OCI-LY3 (cell line): ENCODE measurements around the gene SERINC1.

Source experiments
- H2AFZ ChIP-seq: fragments of 200-600, 300-600 bp; shearing (Covaris generic); 2 replicates; pipeline ENCODE4 v1.6.0; 2014; ENCODE audit warnings: antibody characterized with exemption, low read depth, low read length
- H3K27ac ChIP-seq: fragments of 200-600, 300-600 bp; sonication (generic); 2 replicates; pipeline ENCODE4 v1.5.1; 2014; ENCODE audit warnings: mild to moderate bottlenecking, low read length, moderate library complexity, mixed read lengths
- H3K27me3 ChIP-seq: fragments of 200-600, 300-600 bp; sonication (generic); 2 replicates; pipeline ENCODE4 v1.6.1; 2014; ENCODE audit warnings: low read depth, low read length, mixed read lengths
- H3K36me3 ChIP-seq: fragments of 200-600, 300-600 bp; sonication (generic); replicated peaks from 2 replicates; pipeline ENCODE3; 2014; ENCODE audit warnings: low read depth, low read length, mixed read lengths
- H3K4me1 ChIP-seq: fragments of 300-600, 200-600 bp; sonication (generic); 2 replicates; pipeline ENCODE4 v1.6.1; 2014; ENCODE audit warnings: low read length, mixed read lengths
- H3K4me2 ChIP-seq: fragments of 200-600, 300-600 bp; sonication (generic); 2 replicates; pipeline ENCODE4 v1.6.1; 2014; ENCODE audit warnings: low read length, mixed read lengths
- H3K4me3 ChIP-seq: fragments of 300-600, 200-600 bp; sonication (generic); 2 replicates; pipeline ENCODE4 v1.5.1; 2014; ENCODE audit warnings: antibody characterized with exemption, mild to moderate bottlenecking, low read length, moderate library complexity
- H3K79me2 ChIP-seq: fragments of 300-600, 200-600 bp; shearing (Covaris generic); 2 replicates; pipeline ENCODE4 v1.6.1; 2014; ENCODE audit warnings: mild to moderate bottlenecking, low read length, mixed read lengths
- H3K9ac ChIP-seq: fragments of 300-600, 200-600 bp; shearing (Covaris generic); 2 replicates; pipeline ENCODE4 v1.6.0; 2014; ENCODE audit warnings: mild to moderate bottlenecking, low read length, moderate library complexity
- H3K9me3 ChIP-seq: fragments of 200-600, 300-600 bp; shearing (Covaris generic); 2 replicates; pipeline ENCODE4 v1.6.1; 2014; ENCODE audit warnings: low read length, mixed read lengths; ENCODE audit not compliant: insufficient read depth
- H4K20me1 ChIP-seq: fragments of 200-600, 300-600 bp; sonication (generic); 2 replicates; pipeline ENCODE4 v1.6.1; 2016; ENCODE audit warnings: low read length, mixed read lengths; ENCODE audit not compliant: insufficient read depth
- CTCF ChIP-seq: fragments of 200-600, 300-600 bp; sonication (generic); IDR thresholded peaks from 2 replicates; pipeline ENCODE4 v1.5.1; 2014; ENCODE audit warnings: antibody characterized with exemption, low read length, low read depth
- EZH2phosphoT487 ChIP-seq: fragments of 200-600 bp; shearing (Covaris generic); IDR thresholded peaks from 2 replicates; pipeline ENCODE4 v1.6.1; 2018; ENCODE audit warnings: antibody characterized with exemption, mixed run types, low read depth

Gene SERINC1

DNA sequence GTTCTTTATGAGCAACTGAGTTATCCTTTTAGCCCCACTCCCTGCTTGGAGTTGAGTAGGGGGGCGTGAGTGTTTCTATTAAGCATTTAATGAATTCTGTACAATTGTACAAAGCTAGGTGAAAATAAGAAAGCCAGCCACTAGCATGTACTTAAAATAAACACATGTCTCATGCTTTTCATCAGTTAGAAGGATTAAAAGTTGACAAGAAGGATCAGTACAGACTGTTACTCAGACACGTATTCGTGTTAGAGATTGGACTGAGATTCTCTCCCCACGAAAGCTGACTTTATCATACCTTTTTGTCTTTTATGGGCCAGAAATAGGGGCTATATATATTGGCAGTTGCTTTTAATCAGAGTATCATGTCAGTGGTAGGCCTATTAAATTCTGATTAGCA is 70.5 kb downstream of the SERINC1 start:
- no peak for TF ChIP-seq CTCF
- no peak for TF ChIP-seq EZH2phosphoT487
- Histone ChIP-seq H3K4me1 (peaks cover 12% of the 10 kb centered on the region), H2AFZ (no peak overlapping the region), H4K20me1 (peaks cover 27% of the 10 kb centered on the region), H3K27ac (no peak overlapping the region), H3K79me2 (peaks cover 65% of the 10 kb centered on the region), H3K9me3 (no peaks in the 10 kb centered on the region), H3K27me3 (no peaks in the 10 kb centered on the region), H3K4me3 (peak overlapping the region; percentile 100), H3K36me3 (no peaks in the 10 kb centered on the region), H3K4me2 (peak overlapping the region; percentile 73), H3K9ac (peak overlapping the region; percentile 98; the same call in 1 of the 2 replicates)

DNA sequence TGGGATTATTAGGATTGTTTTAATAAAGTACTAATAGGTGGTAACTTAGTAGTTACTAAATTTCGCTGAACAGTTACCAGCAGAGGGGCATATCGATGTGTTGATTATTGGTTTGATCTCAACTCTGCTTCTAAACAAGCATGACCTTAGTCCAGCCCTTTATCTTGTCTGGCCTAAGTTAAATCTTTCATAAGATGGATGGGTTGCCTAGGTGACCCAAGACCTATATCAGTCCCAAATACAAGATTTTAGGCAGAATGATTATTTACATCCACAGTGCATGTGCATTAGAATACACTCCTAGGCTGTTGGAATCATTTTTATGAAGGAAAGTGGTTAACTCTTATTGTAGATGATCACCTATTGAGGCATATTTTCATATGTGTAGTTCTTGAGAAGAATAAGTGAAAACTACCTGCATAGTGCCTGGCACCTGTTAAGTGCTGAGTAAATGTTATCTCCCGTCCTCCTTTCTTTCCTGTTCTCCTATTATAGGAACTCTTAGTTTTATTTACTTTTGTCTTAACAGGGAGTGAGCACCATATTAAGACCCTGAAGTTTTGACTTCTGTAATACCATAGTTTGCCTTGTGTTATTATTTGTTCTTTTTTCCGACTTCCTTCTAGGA is 71.0 kb downstream of the SERINC1 start:
- Histone ChIP-seq H3K9me3 (no peaks in the 10 kb centered on the region), H2AFZ (no peak overlapping the region), H3K9ac (peak overlapping the region; percentile 98), H3K27me3 (no peaks in the 10 kb centered on the region), H3K79me2 (peaks cover 60% of the 10 kb centered on the region), H3K4me1 (peaks cover 12% of the 10 kb centered on the region), H3K4me2 (peak overlapping the region; percentile 73), H3K27ac (no peak overlapping the region), H3K36me3 (no peaks in the 10 kb centered on the region), H4K20me1 (peaks cover 27% of the 10 kb centered on the region), H3K4me3 (peak overlapping the region; percentile 100)
- TF ChIP-seq EZH2phosphoT487 (no peak), CTCF (no peak)

GRCh38 chr6:122400121-122400450 is 71.5 kb downstream of the SERINC1 start:
- TF ChIP-seq EZH2phosphoT487: no peak
- TF ChIP-seq CTCF: no peak
- H3K79me2 ChIP-seq: peaks cover 55% of the 10 kb centered on the region
- peak overlapping the region; percentile 100 for H3K4me3 ChIP-seq
- H3K27ac ChIP-seq: peak overlapping the region; percentile 62
- peaks cover 12% of the 10 kb centered on the region for H3K4me1 ChIP-seq
- H3K9ac ChIP-seq: peak overlapping the region; percentile 98
- H4K20me1 ChIP-seq: peaks cover 23% of the 10 kb centered on the region; the same call in 1 of the 2 replicates
- no peaks in the 10 kb centered on the region for H3K27me3 ChIP-seq
- H3K9me3 ChIP-seq: no peaks in the 10 kb centered on the region
- no peaks in the 10 kb centered on the region for H3K36me3 ChIP-seq
- H3K4me2 ChIP-seq: peak overlapping the region; percentile 73
- H2AFZ ChIP-seq: peak overlapping the region; percentile 94; the same call in 1 of the 2 replicates

GRCh38 chr6:122399348-122400120 is 72.1 kb downstream of the SERINC1 start, which contains the start of gene HSF2:
Gene HSF2 (plus strand): TSS chr6:122399652. CDS start chr6:122399738, 86 bp downstream.
- no peaks in the 10 kb centered on the region for H3K27me3 ChIP-seq
- H2AFZ ChIP-seq: peak within 1 kb of the TSS; percentile 94

More at GRCh38 chr6:122399348-122400120, 72.1 kb downstream of the SERINC1 start, which contains the start of gene HSF2:
- peak within 1 kb of the TSS; percentile 62 for H3K27ac ChIP-seq
- no peaks in the 10 kb centered on the region for H3K9me3 ChIP-seq
- peaks cover 12% of the 10 kb centered on the region for H3K4me1 ChIP-seq
- H3K36me3 ChIP-seq: no peaks in the 10 kb centered on the region
- peaks cover 50% of the 10 kb centered on the region for H3K79me2 ChIP-seq
- peak within 1 kb of the TSS; percentile 75 for H3K4me2 ChIP-seq
- H4K20me1 ChIP-seq: peaks cover 22% of the 10 kb centered on the region; the same call in 1 of the 2 replicates
- peak within 1 kb of the TSS; percentile 100 for H3K4me3 ChIP-seq
- no peak for TF ChIP-seq EZH2phosphoT487
- no peak for TF ChIP-seq CTCF
- H3K9ac ChIP-seq: peak within 1 kb of the TSS; percentile 98
